ENCODE data around the gene PDE7B.

GRCh38 chr6:135971351-135971750 is 119.8 kb downstream of the PDE7B start:
- TF ChIP-seq, protein P1, sequence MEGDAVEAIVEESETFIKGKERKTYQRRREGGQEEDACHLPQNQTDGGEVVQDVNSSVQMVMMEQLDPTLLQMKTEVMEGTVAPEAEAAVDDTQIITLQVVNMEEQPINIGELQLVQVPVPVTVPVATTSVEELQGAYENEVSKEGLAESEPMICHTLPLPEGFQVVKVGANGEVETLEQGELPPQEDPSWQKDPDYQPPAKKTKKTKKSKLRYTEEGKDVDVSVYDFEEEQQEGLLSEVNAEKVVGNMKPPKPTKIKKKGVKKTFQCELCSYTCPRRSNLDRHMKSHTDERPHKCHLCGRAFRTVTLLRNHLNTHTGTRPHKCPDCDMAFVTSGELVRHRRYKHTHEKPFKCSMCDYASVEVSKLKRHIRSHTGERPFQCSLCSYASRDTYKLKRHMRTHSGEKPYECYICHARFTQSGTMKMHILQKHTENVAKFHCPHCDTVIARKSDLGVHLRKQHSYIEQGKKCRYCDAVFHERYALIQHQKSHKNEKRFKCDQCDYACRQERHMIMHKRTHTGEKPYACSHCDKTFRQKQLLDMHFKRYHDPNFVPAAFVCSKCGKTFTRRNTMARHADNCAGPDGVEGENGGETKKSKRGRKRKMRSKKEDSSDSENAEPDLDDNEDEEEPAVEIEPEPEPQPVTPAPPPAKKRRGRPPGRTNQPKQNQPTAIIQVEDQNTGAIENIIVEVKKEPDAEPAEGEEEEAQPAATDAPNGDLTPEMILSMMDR (IDR thresholded peaks at IDR 0.05): no peak
- no peak for TF ChIP-seq POLR2A (IDR thresholded peaks at IDR 0.05)

Measured in Peyer's patch (tissue), 4 donors.